Heart left ventricle (tissue), 13 donors: ENCODE measurements around the gene TAAR8.

ENCODE experiments used
- CTCF ChIP-seq, 12 donors: fragments of 200-600 bp; sonication (generic) in 4 of 12; IDR thresholded peaks; one replicate each; pipeline versions ENCODE4 v1.5.0 to v1.8.0; 2018 to 2022; ENCODE audit warnings: antibody characterized with exemption in 12 of 12, mild to moderate bottlenecking in 5 of 12
- POLR2A ChIP-seq, 2 donors: fragments of 450-650 bp; IDR thresholded peaks; one replicate each; pipeline ENCODE4 v1.6.1; 2017; ENCODE audit warnings: antibody characterized with exemption in 2 of 2, mild to moderate bottlenecking in 2 of 2, moderate library complexity in 2 of 2
- donor health status: ischemic (EF 13 %, LVEDD 7.1; RV severe dilation, severe dysfunction).
- donor health status: DM: no; HTN: yes; CAD: no.
- donor health status: DM: no; HTN: no; CAD: no.
- donor health status: ischemic (EF 25% LVEDD 6.9; RV normal size, moderate dysfunction).
- donor health status: ischemic (EF 25% LVEDD 5.7; RV mildly dilated, moderate dysfunction).
- donor health status: ischemic (EF 35%, LVEDD 5.7; RV mildly dilated, moderate dysfunction).
- donor health status: nonischemic (EF 11% LVEDD 7.7; RV severe dilation, severe dysfunction).
- donor health status: DM: yes; HTN: yes; CAD: no.
- donor health status: PGD.
- donor health status: ischemic (EF 29% LVEDD 5.4; RV normal size, mild dysfunction).
- donor health status: nonischemic (EF 23%, LVEDD 6.1; RV moderate dilation, normal function).

GRCh38 chr6:132566404-132566803 lies 13.9 kb downstream of the TAAR8 start:
- TF ChIP-seq CTCF (IDR thresholded peaks at IDR 0.05): no peak
- TF ChIP-seq POLR2A (IDR thresholded peaks at IDR 0.05): no peak
